Liver (tissue), 9 donors: ENCODE data around the gene CCDC178. TPM values are rescaled to one million over a fixed set of nuclear protein-coding genes. Genes with fewer than 3 reads are reported as not detected.

Source experiments
- DNase-seq: peaks from one replicate; pipeline ENCODE4 v3.0.0-alpha.2; 2017; ENCODE audit warnings: low spot score
- H3K27ac ChIP-seq, 2 donors: one replicate each; pipeline ENCODE4 v1.7.0; 2013; ENCODE audit warnings: inconsistent platforms in 2 of 2, low read length in 2 of 2, control low read depth in 1 of 2, low read depth in 1 of 2, mild to moderate bottlenecking in 1 of 2
- H3K27me3 ChIP-seq, 4 donors: one replicate each; pipeline versions ENCODE4 v1.6.1 to v1.7.0; 2013; ENCODE audit warnings: low read length in 3 of 4, inconsistent platforms in 1 of 4, mild to moderate bottlenecking in 1 of 4, moderate library complexity in 1 of 4; ENCODE audit not compliant: control insufficient read depth in 4 of 4, insufficient read depth in 4 of 4
- H3K36me3 ChIP-seq, 4 donors: one replicate each; pipeline versions ENCODE4 v1.6.1 to v1.7.0; 2013; ENCODE audit warnings: low read length in 3 of 4, mild to moderate bottlenecking in 3 of 4, low read depth in 1 of 4, moderate library complexity in 1 of 4; ENCODE audit not compliant: control insufficient read depth in 4 of 4, insufficient read depth in 3 of 4
- H3K4me1 ChIP-seq, 4 donors: one replicate each; pipeline versions ENCODE4 v1.6.1 to v1.7.0; 2013; ENCODE audit warnings: low read length in 3 of 4, mild to moderate bottlenecking in 3 of 4, moderate library complexity in 1 of 4; ENCODE audit not compliant: control insufficient read depth in 4 of 4, insufficient read depth in 4 of 4
- H3K4me3 ChIP-seq, 3 donors: one replicate each; pipeline versions ENCODE4 v1.6.1 to v1.7.0; 2013; ENCODE audit warnings: low read length in 3 of 3, control low read depth in 1 of 3, low read depth in 1 of 3, mild to moderate bottlenecking in 1 of 3
- H3K9ac ChIP-seq, 2 donors: one replicate each; pipeline ENCODE4 v1.7.0; 2013; ENCODE audit warnings: low read length in 2 of 2, mild to moderate bottlenecking in 2 of 2, moderate library complexity in 2 of 2, control low read depth in 1 of 2, low read depth in 1 of 2
- H3K9me3 ChIP-seq, 4 donors: one replicate each; pipeline versions ENCODE4 v1.6.1 to v1.7.0; 2013; ENCODE audit warnings: low read length in 3 of 4; ENCODE audit not compliant: control insufficient read depth in 4 of 4
- ATF3 ChIP-seq: IDR thresholded peaks from 2 replicates; pipeline ENCODE4 v1.6.1; 2016; ENCODE audit warnings: antibody characterized with exemption
- CTCF ChIP-seq: fragments of 150-350 bp; IDR thresholded peaks from 2 replicates; pipeline ENCODE4 v1.5.1; 2017; ENCODE audit warnings: improper control_type of control experiment, low read depth, low read length; ENCODE audit not compliant: missing input control
- SP1 ChIP-seq: IDR thresholded peaks from 2 replicates; pipeline ENCODE4 v1.6.1; 2018; ENCODE audit warnings: antibody characterized with exemption, mild to moderate bottlenecking
- ZBTB33 ChIP-seq: IDR thresholded peaks from 2 replicates; pipeline ENCODE4 v1.6.1; 2016; ENCODE audit warnings: antibody characterized with exemption
- WGBS: extraction: QIAGEN DNeasy Blood & Tissue Kit; methylation state at CpG from one replicate; pipeline ENCODE4 v1.1.7; 2013; 5-methylcytosine and 5-hydroxymethylcytosine counted together
- polyA plus RNA-seq, 2 donors: library from polyadenylated mRNA; stranded (reverse) in 1 of 2; unstranded in 1 of 2; fragments of 200-250 nt in 1 of 2; fragments of >200 nt in 1 of 2; fragmentation: Nextera tagmentation in 1 of 2; extraction: Ambion mirVana in 1 of 2; gene quantifications; one replicate each; pipeline versions ENCODE4 v1.2.1 to v1.2.3, GENCODE V29; 2013 to 2015
- total RNA-seq, 2 donors: library from RNA; depleted of rRNA; stranded (reverse); fragments of >200 nt; gene quantifications; one replicate each; pipeline ENCODE4 v1.2.3, GENCODE V29; 2014
- donor health status: healthy.
- donor health status: healthy.
- donor health status: healthy.
- donor health status: healthy.
- donor health status: healthy.

The CCDC178 gene
- total and polyA plus RNA-seq, 4 donors = not detected

GRCh38 chr18:32888306-32888705, 552.2 kb downstream of the CCDC178 start:
- Histone ChIP-seq H3K4me3 (no peak overlapping the region), H3K36me3 (no peaks in the 10 kb centered on the region), H3K27ac (no peak overlapping the region), H3K27me3 (no peaks in the 10 kb centered on the region), H3K4me1 (no peaks in the 10 kb centered on the region), H3K9ac (no peak overlapping the region), H3K9me3 (no peaks in the 10 kb centered on the region)
- TF ChIP-seq SP1 (no peak), ZBTB33 (no peak), ATF3 (no peak), CTCF (no peak)
- whole genome bisulfite sequencing = 80% methylated on average over 2 of the region's 2 CpGs
- DNase-seq = no peak

Other genes with a start within 250 kb of the CCDC178 start
- gene ASXL3, start 137.5 kb upstream of the CCDC178 start, total RNA-seq = 1 to 10 TPM in 1 of 2 donors, under 1 TPM in 1; 0.19 to 1.3 TPM
- gene ASXL3, start 137.5 kb upstream of the CCDC178 start, polyA plus RNA-seq = under 1 TPM; 0.36 to 0.42 TPM